Measurements from ENCODE around the gene ELK4. TPM values are rescaled to one million over a fixed set of nuclear protein-coding genes. Genes with fewer than 3 reads are reported as not detected.

ELK4 gene
- polyA plus RNA-seq, 3 donors, result 1.4 to 9.0 (median 2.6) TPM

DNA sequence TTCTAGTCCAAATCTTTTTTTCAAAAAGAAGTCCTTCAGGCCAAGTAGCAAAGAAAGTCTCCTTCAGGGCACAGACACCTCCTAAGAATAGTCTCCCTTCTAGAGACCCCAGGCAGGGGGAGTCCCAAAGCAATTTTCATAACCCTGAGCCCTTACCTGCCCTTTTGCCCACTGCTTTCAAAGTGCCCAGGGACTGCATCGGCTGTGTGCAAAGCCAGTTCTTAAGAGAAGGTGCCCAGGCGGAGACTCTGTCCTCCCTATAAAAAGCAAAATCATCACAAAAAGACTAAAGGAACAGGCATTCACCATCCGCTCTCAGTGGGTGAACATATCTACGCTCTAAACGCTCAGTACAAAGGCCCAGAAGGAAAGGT lies 32.2 kb downstream of the ELK4 start:
- peaks cover 45 to 59% of the 10 kb centered on the region in 2 donors for H3K36me3 Mint-ChIP-seq
- H3K9me3 Mint-ChIP-seq, result peaks cover 0 to 4% (median 0%) of the 10 kb centered on the region in 7 donors
- no peak overlapping the region for H3K4me3 ChIP-seq (replicated peaks in 1 of 3; ENCODE audit: low read depth in 2 of 3, low read length in 3 of 3)
- peaks cover 8% of the 10 kb centered on the region in 2 donors for H3K4me1 ChIP-seq (ENCODE audit: control insufficient read depth in 1 of 2, insufficient read depth in 2 of 2, low read length in 2 of 2)
- 96% methylated on average over 3 of the region's 5 CpGs for WGBS (ENCODE audit: insufficient coverage)
- H3K27ac ChIP-seq (ENCODE audit: low read depth in 1 of 2, low read length in 2 of 2), result no peak overlapping the region
- no peaks in the 10 kb centered on the region for H3K9me3 ChIP-seq (replicated peaks in 1 of 2; ENCODE audit: control insufficient read depth in 1 of 2, insufficient read depth in 1 of 2, low read length in 2 of 2)
- intact Hi-C loops (cut with micrococcal nuclease), result no loop called here
- H3K27ac Mint-ChIP-seq, result no peak overlapping the region
- DNase-seq, result no peak
- H4K20me1 ChIP-seq (ENCODE audit: insufficient read depth, low read length), result no peaks in the 10 kb centered on the region
- H3K9ac ChIP-seq (ENCODE audit: insufficient read depth, low read length, poor library complexity, severe bottlenecking), result no peak overlapping the region
- H3K4me2 ChIP-seq (replicated peaks; ENCODE audit: extremely low read depth, low read length, poor library complexity, severe bottlenecking), result no peak overlapping the region
- H3K4me1 Mint-ChIP-seq, result peaks cover 10% of the 10 kb centered on the region
- no peaks in the 10 kb centered on the region for H3K27me3 ChIP-seq (ENCODE audit: control insufficient read depth in 2 of 2, insufficient read depth in 2 of 2, low read length in 2 of 2)
- H2AFZ ChIP-seq (ENCODE audit: insufficient read depth, low read depth, low read length, poor library complexity, severe bottlenecking), result no peak overlapping the region
- H3K27me3 Mint-ChIP-seq (ENCODE audit: low read depth in 3 of 3), result peaks cover 0 to 2% (median 1%) of the 10 kb centered on the region in 3 donors
- H3K36me3 ChIP-seq (replicated peaks in 1 of 2; ENCODE audit: control insufficient read depth in 1 of 2, insufficient read depth in 2 of 2, low read length in 2 of 2), result peaks cover 20 to 47% of the 10 kb centered on the region in 2 donors
- no peaks in the 10 kb centered on the region for H3K79me2 ChIP-seq (ENCODE audit: insufficient read depth, low read length)
- TF ChIP-seq, protein P1, sequence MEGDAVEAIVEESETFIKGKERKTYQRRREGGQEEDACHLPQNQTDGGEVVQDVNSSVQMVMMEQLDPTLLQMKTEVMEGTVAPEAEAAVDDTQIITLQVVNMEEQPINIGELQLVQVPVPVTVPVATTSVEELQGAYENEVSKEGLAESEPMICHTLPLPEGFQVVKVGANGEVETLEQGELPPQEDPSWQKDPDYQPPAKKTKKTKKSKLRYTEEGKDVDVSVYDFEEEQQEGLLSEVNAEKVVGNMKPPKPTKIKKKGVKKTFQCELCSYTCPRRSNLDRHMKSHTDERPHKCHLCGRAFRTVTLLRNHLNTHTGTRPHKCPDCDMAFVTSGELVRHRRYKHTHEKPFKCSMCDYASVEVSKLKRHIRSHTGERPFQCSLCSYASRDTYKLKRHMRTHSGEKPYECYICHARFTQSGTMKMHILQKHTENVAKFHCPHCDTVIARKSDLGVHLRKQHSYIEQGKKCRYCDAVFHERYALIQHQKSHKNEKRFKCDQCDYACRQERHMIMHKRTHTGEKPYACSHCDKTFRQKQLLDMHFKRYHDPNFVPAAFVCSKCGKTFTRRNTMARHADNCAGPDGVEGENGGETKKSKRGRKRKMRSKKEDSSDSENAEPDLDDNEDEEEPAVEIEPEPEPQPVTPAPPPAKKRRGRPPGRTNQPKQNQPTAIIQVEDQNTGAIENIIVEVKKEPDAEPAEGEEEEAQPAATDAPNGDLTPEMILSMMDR (IDR thresholded peaks at IDR 0.05), result no peak
- no peak overlapping the region for H3K4me3 Mint-ChIP-seq

DNA sequence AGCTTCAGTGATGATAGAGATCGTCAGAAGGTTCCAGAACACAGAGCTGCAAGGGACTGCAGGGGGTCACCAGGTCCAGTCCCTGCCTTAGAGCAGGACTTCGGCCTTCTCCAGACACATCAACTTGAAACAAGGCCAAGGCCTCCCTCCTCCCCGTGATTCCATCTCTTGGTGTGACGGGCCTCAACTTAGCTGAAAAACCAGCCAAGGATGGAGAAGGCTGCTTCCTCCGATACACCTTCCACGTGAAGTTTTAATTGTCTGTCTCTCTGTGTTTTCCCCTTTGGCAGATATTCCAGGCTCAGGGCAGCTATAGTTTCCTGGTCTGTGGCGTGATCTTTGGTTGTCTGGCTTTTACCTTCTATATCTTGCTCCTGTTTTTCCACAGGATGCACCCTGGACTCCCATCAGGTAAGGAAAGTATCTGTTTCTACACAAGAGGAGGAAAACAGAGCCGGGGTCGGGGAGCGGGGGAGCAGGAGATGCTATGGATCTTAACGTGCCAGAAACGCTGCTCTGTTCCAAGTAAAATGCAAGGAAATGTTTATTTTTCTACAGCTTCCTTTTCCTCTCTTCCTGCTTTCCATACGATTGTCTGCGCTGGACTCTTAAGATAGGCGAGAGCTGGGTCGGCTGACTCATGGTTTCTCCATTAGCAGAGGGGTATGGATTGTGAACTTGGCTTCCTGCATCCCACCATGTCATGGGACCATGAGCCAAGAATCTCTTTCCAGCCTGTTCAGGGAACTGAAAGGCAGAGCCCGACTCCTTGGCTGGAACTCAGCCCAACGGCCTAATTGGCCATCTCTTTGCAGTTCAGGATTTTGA lies 32.8 kb downstream of the ELK4 start:
- Mint-ChIP-seq H3K36me3 (peaks cover 42 to 58% of the 10 kb centered on the region in 2 donors), H3K27me3 (ENCODE audit: low read depth in 3 of 3) (peaks cover 0 to 2% (median 1%) of the 10 kb centered on the region in 3 donors), H3K9me3 (peaks cover 0 to 1% (median 0%) of the 10 kb centered on the region in 7 donors), H3K27ac (no peak overlapping the region), H3K4me3 (no peak overlapping the region), H3K4me1 (peaks cover 5% of the 10 kb centered on the region)
- 86% methylated on average over 8 of the region's 18 CpGs for WGBS (ENCODE audit: insufficient coverage)
- Histone ChIP-seq H3K4me2 (replicated peaks; ENCODE audit: extremely low read depth, low read length, poor library complexity, severe bottlenecking) (no peak overlapping the region), H3K4me1 (ENCODE audit: control insufficient read depth in 1 of 2, insufficient read depth in 2 of 2, low read length in 2 of 2) (peaks cover 2% of the 10 kb centered on the region in 2 donors), H3K79me2 (ENCODE audit: insufficient read depth, low read length) (no peaks in the 10 kb centered on the region), H3K27ac (ENCODE audit: low read depth in 1 of 2, low read length in 2 of 2) (no peak overlapping the region), H3K36me3 (replicated peaks in 1 of 2; ENCODE audit: control insufficient read depth in 1 of 2, insufficient read depth in 2 of 2, low read length in 2 of 2) (peaks cover 20 to 47% of the 10 kb centered on the region in 2 donors), H3K9me3 (replicated peaks in 1 of 2; ENCODE audit: control insufficient read depth in 1 of 2, insufficient read depth in 1 of 2, low read length in 2 of 2) (no peaks in the 10 kb centered on the region), H3K9ac (ENCODE audit: insufficient read depth, low read length, poor library complexity, severe bottlenecking) (no peak overlapping the region), H2AFZ (ENCODE audit: insufficient read depth, low read depth, low read length, poor library complexity, severe bottlenecking) (no peak overlapping the region), H3K27me3 (ENCODE audit: control insufficient read depth in 2 of 2, insufficient read depth in 2 of 2, low read length in 2 of 2) (no peaks in the 10 kb centered on the region), H4K20me1 (ENCODE audit: insufficient read depth, low read length) (no peaks in the 10 kb centered on the region), H3K4me3 (replicated peaks in 1 of 3; ENCODE audit: low read depth in 2 of 3, low read length in 3 of 3) (no peak overlapping the region)
- TF ChIP-seq, protein P1 (IDR thresholded peaks at IDR 0.05), result no peak
- intact Hi-C loops (cut with micrococcal nuclease), result no loop called here
- DNase-seq, result no peak

All from CD14-positive monocyte (primary cell).